ENCODE measurements around the gene F11R.
"Not testable (repeated sequence)": the region's sequence is repeated elsewhere in the genome, so short reads cannot be mapped to it uniquely, and the experiment has no call there.

DNA sequence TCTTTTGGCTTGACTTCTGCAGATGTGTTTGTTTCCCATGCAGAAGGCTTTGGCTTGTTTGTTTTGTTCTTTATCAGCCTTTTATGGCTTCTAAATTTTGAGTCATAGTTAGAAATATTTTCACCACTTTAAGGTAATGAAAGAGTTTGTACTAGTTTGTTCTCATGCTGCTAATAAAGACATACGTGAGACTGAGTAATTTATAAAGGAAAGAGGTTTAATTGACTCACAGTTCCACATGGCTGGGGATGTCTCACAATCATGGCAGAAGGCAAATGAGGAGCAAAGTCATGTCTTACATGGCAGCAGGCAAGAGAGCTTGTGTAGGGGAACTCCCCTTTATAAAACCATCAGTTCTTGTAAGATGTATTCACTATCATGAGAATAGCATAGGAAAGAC lies 6.0 kb upstream of the F11R start:
- TF ChIP-seq, protein P1, sequence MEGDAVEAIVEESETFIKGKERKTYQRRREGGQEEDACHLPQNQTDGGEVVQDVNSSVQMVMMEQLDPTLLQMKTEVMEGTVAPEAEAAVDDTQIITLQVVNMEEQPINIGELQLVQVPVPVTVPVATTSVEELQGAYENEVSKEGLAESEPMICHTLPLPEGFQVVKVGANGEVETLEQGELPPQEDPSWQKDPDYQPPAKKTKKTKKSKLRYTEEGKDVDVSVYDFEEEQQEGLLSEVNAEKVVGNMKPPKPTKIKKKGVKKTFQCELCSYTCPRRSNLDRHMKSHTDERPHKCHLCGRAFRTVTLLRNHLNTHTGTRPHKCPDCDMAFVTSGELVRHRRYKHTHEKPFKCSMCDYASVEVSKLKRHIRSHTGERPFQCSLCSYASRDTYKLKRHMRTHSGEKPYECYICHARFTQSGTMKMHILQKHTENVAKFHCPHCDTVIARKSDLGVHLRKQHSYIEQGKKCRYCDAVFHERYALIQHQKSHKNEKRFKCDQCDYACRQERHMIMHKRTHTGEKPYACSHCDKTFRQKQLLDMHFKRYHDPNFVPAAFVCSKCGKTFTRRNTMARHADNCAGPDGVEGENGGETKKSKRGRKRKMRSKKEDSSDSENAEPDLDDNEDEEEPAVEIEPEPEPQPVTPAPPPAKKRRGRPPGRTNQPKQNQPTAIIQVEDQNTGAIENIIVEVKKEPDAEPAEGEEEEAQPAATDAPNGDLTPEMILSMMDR (IDR thresholded peaks at IDR 0.05 in 4 of 5, conservative IDR thresholded peaks at IDR 0.05 in 1 of 5), result not testable (repeated sequence)
- TF ChIP-seq POLR2A (IDR thresholded peaks at IDR 0.05), result not testable (repeated sequence)
